ENCODE data around the gene CRYGN.

CRYGN gene

DNA sequence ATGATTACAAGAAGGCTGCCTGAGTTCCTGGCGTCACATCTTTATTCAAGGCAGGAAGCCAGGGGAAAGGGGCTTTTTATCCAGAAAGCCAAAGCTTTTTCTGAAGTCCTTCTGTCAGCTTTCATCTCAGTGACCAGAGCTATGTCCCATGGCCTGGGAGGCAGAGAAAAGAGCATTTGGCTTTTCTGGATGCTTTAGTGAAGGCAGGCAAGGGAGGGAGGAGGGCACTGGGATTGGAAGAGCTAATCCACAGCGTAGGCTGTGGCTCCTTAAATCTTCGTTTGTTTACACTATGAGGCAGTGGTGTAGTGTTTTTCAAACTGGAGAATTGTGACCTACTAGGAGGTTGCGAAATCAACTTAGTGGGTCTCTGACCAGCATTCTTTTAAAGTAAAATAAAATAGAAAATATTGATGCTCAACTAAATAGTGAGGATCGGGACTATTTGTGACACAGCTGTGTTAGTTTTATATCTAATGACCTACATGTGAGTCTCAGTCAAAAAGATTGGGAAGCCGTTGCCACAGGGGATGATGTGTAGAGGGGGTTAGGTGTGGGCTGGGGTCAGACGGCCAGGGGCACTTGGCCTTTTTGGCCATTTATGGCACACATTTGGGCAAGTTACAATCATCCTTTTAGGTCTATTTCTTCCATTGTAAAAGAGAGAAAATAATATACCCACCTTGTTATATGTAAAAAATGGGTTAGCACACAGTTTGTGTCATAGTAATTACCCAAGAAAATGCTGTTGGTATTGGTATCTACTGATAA, 14.1 kb downstream of the CRYGN start:
- DNase-seq: no peak

DNA sequence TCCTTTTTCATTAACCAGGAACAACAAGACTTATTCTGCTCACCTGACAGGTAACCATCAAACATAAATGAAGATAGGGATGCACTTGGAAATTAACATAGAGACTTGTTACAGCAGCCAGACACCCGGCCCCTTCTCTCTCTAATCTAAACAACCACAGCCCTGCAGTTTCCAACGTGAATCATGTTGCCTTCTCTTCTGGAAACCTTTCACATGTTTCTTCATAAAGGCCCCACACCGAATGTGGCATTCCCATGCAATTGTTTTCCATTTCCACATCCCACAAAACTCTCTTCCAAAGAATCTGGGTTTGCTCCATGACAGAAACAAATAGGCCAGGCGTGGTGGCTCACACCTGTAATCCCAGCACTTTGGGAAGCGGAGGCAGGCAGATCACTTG, 15.1 kb downstream of the CRYGN start:
- DNase-seq: no peak

DNA sequence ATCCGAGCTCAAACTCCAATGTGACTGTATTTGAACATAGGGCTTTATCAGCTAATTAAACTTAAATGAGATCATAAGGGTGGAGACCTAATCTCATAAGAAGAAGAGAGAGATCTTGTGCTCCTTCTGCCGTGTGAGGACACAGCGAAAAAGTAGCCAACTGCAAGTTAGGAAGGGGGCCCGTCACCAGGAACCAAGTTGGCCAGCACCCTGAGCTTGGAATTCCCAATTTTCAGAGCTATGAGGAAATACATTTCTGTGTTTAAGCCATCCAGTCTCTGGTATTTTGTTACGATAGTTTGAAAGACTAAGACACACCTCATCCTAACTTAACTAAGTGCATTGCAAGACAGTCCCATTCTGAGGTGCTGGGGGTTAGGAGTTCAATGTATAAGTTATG, 16.0 kb downstream of the CRYGN start:
- no peak for DNase-seq

DNA sequence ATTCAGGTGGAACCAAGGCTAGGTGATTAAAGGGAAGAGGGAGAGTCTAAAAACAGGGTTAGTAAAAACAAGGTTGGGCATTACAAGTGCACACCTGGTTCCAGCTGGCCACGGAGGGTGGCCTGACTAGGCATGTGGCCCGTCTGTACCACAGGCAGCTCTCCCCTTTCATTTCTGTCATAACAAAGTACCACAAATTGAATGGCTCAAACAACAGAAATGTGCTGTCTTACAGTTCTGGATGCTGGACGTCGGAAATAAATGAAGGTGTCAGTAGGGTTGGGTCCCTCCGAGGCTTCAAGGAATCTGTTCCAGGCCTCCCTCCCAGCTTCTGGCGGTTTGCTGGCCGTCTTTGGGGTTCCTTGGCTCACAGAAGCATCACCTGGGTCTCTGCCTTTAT, 16.7 kb downstream of the CRYGN start:
- no peak for DNase-seq

DNA sequence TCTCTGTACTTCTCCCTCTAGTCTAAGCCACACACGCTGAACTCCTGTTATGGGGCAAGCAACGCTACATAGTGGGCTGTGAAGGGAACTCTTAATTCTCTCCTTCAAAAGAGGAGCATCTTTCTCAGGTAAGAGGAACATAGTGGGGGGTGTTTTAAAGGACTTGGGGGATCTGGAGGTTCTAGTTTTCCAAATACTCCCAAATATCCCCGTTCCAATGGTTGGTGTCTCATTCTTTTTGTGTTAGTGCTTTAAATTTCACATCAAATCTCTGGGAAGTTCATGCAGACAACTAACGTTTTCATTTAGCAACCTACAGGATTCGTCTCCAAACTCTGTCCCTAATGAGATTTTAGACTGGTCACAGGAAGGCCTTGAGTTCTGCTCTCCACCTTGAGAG, 17.7 kb downstream of the CRYGN start:
- no peak for DNase-seq

DNA sequence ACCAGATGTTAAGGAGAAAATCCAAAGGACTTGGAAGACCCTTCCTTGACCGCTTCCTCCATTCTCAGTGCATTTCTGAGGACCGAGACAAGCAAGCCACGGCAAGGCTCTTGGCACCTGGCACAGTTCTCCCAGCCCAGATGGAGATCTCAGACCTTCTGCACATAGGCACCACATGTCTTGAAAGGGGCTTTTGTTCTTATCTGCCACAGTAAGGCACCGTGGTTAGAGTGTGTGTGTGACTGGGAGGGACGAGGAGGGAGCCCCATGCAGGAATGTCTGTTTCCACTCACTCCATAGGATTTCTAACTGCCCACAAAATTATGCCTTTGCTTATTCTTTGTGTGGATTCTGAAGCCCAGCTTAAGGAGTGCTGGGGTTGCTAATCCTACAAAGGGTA, 19.8 kb downstream of the CRYGN start:
- no peak for DNase-seq

DNA sequence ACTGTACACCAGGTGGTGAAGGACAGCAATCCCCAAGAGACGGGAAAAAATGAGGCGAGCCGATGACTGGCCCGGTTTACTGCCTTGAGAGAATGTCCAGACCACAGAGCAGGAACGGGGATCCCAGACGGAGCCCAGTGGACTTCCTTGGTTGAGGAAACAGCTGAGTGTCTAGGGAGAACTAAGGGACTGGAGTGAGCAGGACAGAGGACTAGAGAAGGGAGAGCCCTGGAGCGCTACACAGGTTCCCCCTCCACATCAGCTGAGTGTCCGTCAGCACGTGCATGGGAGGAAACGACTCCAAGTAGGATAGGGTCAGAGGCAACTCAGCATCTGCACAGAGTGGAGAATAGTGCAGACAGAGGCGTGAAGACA, 23.0 kb downstream of the CRYGN start:
- no peak for DNase-seq

DNA sequence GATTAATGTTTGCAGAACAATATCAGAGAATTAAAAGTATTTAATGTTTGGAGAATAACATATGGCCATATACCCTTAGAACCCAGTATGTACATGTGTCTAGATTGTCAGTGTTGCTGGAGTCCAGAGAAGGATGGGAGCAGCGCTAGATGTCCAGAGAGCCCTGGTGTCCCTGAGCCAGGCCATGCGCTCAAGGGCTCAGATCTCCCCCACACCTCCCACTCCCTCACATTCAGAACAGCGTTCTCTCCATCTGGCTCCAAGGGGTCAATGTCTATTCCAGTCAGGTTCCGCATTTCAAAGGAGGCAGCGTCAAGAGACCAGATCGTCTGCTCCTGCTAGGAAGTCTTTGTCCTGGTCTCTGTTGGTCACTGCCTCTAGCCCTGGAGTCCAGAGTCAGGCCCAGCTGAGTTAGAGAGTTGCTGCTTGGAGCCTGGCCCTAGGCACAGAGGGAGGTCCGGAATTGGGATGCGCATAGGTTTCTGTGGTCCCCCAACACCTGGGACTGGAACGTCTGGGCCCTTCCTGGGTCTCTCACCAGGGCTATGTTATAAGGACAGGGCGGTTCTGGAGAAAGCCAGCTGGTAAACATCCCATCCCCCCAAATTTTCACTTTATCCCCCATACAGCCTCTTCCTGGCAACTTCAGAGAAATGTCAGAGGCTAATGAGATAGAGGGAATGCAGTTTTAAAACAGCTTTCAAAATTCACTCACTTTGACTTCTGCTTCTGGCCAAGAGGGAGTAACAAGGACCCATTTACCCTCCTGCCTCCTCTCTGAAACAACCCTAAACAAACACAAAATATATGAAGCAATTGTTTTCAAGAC, 23.6 kb downstream of the CRYGN start:
- no peak for DNase-seq

DNA sequence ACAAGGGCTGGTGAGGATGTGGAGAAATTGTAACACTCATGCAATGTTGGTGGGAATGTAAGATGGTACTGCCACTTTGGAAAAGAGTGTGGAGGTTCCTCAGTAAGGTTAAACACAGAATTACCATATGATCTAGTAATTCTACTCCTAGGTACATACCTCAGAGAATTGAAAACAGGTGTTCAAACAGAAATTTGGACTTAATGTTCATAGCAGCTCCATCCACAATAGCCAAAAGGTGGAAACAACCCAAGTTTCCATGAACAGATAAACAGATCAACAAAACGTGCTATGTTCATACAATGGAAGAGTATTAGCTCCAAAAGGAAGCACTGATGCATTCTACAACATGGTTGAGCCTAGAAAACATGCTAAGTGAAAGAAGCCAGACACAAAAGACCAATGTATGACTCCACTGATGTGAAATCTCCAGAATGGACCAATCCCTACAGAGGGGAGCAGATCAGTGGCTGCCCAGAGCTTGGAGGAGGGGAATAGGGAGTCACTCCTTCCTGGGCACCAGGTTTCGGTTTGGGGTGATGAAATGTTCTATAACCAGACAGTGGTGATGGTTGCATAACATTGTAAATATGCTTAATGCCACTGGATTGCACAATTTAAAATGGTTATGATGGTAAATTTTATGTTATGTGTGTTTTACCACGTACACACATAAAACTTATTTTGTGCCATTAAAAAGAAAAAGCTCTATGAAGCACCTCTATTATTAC, 24.4 kb downstream of the CRYGN start:
- peak; percentile 53 for DNase-seq

DNA sequence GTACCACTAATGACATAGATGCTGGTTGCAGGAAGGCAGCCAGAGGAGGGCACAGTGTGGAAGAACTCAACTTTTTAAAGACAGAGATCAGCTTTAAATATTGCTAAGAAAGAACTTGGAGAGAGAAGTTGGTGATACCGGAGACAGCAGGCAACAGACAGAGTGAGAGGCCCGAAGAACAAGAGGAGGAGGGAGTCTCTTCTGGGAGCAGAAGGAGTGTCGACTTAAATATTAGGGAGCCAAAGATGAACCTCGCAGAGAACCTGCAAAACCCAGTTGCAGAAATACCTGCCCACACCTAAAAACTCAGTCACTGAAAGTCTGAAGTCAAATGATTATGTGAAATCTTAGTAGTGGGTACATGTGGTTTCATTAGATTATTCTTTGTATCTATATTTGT, 26.7 kb downstream of the CRYGN start:
- no peak for DNase-seq

DNA sequence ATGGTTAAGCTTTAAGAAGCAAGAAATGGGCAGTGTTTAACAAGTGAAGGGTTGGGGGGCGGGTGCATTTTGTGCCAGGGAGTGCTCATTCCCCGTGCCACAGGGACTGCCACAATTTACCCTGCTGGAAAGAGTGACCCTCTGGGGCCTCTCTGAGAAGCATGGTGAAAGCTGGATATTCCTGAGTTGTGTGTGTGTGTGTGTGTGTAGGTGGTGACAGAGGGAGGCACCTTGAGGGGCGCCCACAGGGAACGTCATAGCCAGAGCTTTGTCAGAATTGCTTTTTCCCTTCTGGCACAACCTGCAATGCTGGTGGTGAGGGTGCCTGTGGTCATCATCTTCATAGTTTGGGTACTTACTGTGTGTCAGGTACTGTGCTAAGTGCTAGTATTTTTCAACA, 27.6 kb downstream of the CRYGN start:
- no peak for DNase-seq

DNA sequence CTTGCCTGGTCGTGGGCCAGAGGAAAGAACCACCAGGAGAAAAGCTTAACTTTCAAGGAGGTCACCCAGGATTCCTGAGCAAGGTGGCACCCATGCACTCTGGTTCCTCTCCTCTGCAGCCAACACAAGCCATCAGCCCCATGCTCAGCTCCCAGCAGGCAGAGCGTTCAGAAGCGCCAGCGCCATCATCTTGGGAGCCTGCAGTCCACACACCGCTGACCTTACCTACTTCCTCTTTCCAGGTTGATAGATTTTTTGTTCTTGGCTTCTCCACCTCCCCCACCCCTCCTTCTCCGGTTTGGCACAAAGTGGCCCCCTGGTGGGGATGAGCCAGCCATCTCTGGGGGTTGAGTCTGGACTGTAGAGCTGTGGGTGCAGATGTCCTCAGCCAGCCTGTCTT, 28.4 kb downstream of the CRYGN start:
- no peak for DNase-seq

DNA sequence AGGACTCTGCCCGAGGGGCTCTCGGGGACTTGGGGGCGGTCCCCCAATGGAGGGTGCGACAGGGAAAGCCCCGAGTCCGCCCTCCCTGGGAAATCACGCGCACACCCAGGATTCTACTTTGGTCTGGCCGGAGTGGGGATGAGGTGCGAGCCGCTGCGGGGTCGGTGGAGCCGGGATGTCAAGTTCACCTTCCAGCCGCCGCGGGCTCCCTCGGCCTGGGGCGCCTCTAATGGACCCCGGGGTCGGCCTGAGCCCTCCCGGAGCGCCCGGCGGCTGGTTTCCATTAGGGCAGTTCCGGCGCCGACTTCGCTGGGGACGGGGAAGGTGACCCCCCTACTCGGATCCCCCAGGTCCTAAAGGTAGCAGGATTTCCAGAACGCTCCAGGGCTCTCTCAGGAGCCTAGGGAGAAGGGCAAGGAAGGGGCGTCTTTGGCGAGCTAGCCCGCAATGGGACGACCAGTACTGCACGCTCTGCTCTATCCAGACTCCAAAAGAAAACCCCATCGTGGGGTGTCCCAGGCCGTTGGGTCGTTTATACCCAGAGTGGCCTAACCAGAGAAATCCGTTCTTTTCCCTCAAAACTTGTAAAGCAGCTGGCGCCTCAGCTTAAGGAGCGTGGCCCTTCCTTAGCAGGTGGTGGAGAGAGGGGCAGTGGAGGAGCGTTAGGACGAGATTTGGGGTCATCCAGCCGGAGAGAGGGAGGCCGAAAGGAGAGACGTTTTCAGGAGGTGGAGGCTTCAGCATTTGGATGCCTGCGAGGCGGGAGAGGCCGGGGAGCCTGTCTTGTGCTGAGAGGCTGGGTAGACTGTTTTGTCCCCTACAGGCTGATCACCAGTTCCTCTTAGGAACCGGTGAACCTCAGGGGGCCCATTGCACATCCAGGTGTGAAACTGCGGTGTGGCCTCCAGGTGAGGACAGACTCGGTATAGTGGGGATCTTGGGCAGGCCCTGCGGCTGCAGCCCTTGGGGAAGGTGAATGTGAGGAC, 29.2 kb downstream of the CRYGN start:
- no peak for DNase-seq

DNA sequence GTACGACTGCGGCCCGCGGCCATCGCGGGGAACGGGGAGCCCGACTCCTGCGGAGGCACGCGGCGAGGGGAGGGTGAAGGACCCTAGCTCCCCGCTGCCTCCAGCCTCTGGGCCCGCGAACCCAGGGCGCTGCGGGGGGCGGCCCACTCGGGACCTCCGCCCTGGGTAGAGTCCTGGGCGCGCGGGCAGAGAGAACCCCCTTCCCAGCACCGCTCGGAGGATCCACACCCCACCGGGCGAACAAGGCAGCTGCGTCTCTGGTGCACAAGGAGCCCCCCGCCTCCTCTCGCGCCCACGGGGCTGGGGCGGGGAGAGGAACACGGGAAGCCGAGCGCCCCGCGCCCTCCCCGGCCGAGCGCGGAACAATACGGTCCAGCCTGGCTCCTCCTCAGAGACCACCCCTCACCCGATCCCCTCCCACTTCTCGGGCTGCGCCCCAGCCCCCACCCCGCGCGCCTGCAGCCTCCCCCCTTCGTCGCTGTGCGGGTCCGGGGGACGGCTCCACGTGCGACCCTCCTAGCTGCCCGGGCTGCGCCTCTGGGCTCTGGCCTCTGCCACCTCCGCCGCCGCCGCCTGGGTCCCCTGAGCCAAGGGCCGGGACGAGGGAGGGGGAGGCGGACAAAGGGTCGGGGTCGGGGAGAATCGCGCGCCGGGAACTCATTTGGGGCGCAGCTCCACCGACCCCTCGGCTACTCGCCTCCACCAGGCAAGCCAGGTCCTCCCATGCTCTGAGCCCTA, 30.1 kb downstream of the CRYGN start, which contains the start of gene WDR86:
Gene WDR86 (minus strand): TSS at position 372 of the 738 bp plus-strand sequence. CDS start 449 bp downstream, outside the sequence.
- DNase-seq: no peak

DNA sequence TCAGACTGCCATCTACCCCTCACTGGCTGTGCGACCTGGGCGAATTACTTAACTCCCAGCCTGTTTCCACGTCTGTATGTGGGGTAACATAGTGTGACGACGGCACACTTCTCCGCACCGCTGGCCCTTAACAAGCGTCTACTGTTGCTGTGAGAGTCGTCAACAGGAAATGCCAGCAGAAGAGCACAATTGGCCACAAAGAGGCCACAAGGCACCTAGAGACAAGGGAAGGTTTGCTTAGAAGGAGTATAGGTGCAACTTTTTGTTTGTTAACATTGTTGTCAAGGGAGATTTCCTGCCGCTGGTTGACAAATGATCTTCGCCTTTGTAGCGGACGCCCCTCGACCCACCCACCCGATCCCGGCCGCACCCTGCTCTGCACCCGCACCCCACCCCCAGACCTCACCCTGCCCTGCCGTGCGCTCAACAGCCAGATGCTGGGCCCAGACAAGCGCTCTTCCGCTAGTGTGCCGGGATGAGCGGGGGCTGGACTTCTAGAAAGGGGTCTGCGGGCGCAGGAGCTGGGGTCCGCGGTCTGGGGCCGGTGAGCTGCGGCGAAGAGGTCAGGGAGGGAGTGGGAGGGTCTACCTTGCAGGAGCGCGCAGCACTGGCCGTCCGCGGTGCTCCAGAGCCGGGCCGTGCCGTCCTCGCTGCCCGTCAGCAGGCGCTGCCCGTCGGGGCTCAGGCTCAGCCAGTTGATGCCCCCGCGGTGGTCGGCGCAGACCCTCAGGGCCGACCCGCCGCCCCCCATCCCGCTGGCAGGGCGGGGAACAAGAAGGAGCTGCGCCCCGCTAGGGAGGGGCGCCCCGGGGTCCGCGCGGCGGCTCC, 30.9 kb downstream of the CRYGN start:
- no peak for DNase-seq

DNA sequence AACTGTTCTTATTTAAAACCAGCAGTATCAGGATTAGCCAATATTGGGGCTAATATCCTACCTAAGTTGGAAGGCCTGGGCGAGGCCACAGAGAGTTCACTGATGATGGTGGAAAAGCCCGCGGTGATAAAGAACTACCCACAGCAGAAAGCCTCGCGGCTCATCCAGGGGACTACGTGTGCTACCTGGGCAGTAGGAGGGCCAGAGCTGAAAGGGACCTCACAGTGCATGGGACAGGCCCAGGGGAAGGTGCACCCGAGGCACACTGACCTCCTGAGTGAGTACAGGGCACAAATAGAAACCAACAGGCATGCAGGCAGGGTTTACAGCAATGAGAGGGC, 31.5 kb downstream of the CRYGN start:
- DNase-seq: no peak

DNA sequence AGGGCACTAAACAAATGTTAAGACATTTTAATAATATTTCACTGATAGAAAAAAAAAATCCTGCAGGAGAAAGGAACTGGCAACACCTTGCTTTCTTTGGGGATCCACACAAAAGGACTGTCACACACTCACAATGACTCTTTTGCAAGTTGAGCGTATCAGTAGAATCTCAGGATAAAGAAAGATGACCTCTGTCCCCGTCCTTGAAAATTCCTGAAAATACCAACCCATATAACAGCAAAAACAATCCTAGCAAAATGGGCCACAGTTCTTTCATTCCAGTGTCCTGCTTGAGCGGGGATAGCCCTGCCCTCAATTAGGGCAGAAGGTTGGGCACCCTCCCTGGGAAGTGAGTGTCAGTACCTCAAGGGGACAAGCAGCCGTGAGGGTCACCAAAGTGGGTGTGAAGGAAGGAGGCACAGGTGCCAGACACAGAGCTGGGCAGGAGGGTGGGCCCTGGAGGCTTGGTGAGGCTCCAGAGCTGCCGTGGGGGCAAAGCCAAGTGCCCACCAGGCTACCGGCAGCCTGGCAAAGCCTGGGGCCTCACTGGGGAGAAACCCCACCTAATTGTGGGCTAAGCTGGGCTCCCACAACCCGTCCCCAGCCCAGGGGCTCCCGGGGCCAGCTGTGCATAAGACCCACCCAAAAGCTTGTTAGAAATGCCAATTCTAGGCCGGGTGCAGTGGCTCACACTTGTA, 32.9 kb downstream of the CRYGN start:
- DNase-seq: no peak

DNA sequence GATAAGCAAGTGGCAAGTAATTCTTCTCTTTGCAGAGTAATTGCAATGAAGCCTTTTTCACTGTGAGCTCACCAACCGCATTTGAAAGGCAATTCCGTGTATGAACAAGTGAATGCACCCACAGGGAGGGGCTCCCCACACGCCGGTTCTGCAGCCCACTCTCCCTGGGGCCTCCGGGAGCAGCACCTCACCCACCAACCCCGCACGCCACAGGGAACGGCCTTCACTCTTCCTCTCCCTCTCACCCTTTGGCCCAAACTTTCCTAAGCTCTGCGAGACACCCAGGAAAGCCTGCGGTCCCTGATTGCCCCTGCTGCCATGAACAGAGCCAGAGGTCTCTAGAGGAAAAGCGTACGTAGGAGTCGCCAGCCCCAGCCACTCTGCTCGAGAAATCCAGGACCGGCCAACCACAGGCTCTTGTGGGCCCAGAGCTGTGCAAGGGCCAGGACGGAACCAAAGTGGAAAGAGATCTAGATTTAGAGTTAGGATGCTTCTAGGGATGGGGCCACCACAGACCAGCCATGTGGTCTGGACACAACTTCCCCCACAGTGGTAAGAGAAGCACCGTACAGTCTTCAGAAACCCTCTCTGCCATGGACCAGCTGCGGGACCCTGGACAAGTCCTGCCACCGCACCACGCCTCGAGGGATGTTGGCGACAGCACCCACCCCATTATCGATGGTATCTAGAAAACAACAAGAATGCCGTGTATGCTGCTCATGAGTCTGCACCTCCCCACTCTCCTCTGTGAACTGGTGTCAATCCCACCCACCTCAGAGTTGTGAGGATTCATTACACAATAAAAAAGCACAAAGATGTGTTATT, 33.7 kb downstream of the CRYGN start:
- DNase-seq: no peak

DNA sequence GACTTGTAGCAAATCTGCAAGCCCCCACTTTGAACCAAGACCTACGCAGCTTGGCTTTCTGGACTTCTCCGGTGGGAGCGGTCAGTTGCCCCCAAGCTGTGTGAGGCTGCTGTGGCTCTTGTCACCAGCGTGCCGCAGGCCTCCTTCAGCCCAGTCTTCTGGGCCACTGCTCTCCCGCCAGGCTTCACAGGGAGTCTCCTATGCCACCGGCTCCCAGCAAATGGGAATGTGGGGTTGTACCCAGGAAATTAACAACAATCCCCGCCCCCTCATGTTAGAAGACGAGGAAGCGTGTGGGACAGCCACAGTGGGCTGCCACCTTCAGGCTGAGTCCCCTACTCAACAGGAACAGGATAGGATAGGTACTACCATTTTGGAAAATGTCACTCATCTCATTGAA, 34.4 kb downstream of the CRYGN start:
- no peak for DNase-seq

Measured in NK-92 treated with Interleukin-12 subunit alpha and Interleukin-12 subunit beta, amount 100 ng/mL, for 24 hours (cell line).